Activated naive CD4-positive, alpha-beta T cell treated with anti-CD3 and anti-CD28 coated beads, Interleukin-2, amount 10 ng/mL, durations not matched to agents 5 hours and 36 hours (primary cell): ENCODE results near the gene PRCD. TPM values are rescaled to one million over a fixed set of nuclear protein-coding genes. Genes with fewer than 3 reads are reported as not detected.

Source experiments
- total RNA-seq, 2 experiments: library from RNA; stranded (reverse); gene quantifications; one replicate each; pipeline ENCODE4 v1.2.3, GENCODE V29; 2021

Gene PRCD, protein sequence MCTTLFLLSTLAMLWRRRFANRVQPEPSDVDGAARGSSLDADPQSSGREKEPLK
- total RNA-seq, result not detected

DNA sequence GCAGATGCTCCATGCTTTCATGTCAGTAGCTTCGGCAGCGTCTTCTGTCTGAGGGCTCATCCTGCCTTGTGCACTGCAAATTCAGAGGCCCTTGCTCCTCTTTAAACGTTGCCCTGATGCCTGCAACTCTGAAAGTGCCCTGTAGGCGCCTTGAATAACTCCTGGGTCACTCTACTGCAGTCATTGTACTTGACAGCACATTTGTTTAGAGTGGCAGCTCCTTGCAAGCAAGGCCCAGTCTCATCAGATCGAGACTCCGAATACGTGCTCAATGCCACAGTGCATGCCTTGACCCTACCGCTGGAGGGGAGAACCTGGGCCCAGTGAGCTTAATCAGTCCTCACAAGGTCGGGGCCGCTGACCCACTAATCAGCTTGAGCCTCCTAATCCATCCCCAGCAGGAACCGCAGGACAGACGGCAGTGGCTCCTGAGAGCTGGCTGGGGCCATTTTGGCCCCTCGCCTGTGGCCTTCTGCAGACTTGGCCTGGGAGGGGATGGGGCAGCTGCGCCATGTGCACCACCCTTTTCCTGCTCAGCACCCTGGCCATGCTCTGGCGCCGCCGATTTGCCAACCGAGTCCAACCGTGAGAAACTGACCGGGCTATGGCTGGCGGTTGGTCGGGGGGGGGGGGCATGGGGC, at the start of gene PRCD:
TSS of gene PRCD (plus strand) at position 414 of the 641 bp plus-strand sequence. CDS start at position 512, 98 bp downstream.

DNA sequence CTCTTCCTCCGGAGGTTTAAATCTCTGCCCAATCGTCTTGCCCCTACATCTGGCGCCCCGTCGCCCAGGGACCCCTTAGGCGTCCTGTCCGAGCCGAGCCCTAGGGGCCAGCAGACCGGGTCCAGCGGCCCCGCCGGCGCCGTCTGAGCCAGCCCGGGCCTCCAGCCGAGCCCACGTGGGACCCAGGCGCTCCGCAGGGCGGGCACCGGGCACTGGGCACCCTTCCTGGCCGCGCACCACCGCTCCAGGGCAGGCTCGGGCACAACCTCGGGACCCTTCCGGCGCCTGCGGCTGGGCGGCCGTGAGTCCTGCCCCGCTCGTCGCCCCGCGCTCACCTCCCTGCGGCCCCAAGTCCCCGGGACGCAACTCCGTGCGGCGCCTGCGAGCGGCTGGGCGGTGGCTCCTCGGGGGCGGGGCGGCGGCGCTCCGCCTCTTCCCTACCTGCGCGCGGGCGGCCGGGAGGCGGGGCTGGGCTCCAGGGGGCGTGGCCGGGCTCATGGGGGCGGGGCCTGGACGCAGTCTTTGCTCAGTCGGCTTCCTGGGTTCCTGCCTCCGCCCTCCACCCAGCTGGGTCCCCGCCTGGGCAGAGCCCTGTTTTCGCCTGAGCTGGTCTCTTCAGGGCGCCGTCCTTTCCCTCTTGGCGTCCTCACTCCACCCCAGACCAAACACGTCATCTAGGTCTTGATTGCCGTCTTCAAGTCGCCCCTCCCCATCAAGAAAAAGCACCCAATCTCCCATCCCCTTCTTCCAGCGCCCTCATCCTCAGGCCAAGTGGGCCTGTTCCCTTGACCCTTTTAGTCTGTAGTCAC, 38.6 kb upstream of the PRCD start, which contains the start of gene RHBDF2:
TSS of gene RHBDF2 (minus strand) at position 406 of the 809 bp plus-strand sequence. CDS start 19,899 bp downstream, outside the sequence.

DNA sequence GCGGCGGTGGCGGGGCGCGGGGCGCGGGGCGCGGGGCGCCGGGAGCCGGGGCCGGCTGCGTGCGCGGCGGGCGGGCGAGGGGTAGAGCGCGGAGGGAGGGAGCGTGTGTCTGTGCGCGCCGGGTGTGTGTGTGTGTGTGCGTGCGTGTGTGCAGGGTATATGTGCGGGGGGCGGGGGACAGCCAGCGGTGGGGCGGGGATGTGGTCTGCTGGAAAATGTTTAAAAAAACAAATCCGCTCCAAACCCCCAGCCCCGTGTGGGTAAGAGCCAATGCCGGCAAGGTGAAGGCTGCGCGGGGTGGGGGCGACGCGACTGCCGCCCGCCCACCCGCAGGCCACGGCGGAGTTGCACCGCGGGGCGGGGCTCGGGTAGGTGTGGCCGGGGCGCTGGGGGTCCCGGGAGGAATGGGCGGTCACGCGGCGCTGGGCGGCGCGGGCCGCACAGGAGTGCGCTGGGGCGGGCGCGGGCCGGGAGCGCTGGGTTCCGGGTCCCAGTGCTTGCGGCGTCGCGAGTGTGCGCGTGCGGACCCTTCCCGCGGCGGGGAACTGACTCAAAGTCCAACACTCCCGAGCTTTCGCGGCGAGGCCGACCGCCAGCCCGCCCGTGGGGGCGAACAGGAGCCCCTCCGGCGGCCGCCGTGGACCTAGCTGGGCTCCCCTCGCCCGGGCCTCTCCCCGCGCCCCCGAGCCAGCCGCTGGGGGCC, 2.1 kb upstream of the PRCD start, which contains the start of gene CYGB:
TSS of gene CYGB (minus strand) at position 132 of the 703 bp plus-strand sequence. CDS start 167 bp downstream, outside the sequence.

DNA sequence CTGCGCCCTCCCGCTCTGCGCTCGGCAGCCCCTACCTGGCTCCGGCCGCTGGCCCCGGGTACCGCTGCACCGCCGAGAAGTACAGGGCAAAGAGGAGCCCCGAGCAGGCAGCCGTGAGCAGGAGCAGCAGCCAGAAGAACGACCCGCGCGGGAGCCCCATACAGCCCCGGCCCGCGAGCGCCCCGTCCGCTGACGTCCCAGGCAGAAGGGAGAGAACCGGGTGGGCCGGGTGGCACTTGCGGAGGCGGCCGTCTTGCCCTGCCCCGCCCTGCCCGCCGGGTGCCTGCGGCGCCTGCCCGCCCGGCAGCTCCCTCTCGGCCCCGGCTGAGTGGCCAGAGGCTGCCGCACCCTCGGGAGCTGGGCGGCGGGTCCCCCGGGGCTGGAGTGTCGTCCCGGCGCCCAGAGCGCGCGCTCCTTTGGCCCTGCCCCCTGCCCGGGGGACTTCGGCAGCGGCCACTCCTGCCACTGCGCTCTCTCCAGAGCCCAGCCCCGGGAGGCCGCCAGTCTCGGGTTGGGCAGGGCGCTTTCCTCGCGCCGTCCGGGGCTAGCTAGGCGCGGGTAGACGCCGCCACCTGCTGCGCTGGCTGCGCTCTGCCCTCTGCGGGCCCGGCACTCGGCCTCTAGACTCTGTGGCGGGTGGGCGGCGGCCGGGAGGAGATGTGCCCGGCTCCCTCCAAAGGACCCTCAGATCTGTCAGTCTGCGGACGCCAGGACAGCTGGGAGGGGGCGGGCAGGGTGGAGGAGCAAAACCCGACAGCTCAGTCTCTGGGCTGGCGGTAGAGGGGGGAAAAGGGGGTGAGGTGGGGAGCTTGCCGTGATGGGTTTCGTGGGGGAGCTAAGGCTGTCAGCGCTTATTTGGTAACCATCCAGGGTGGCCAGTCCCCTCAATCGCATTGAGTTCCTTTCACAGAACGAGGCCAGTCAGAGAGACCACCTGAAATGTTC, 46.1 kb downstream of the PRCD start, which contains the start of gene ST6GALNAC2:
TSS of gene ST6GALNAC2 (minus strand) at position 212 of the 945 bp plus-strand sequence. CDS start at position 160, 52 bp downstream.

Other genes with a start within 250 kb of the PRCD start
- 1 to 10 TPM; 2.2 to 2.3 TPM for gene QRICH2, start 231.8 kb upstream of the PRCD start, total RNA-seq
- 10 to 100 TPM; 56.7 to 63.3 TPM for gene PRPSAP1, start 186.1 kb upstream of the PRCD start, total RNA-seq
- 1 to 10 TPM; 1.8 TPM for gene SPHK1, start 155.4 kb upstream of the PRCD start, total RNA-seq
- 10 to 100 TPM; 30.7 to 31.0 TPM for gene UBE2O, start 86.9 kb upstream of the PRCD start, total RNA-seq
- not detected for gene AANAT, start 72.4 kb upstream of the PRCD start, total RNA-seq
- gene RHBDF2, start 38.6 kb upstream of the PRCD start, total RNA-seq, result 10 to 100 TPM; 34.6 to 39.9 TPM
- gene CYGB, start 2.3 kb upstream of the PRCD start, total RNA-seq, result not detected
- gene ST6GALNAC2, start 45.8 kb downstream of the PRCD start, total RNA-seq, result not detected
- gene ST6GALNAC1, start 103.7 kb downstream of the PRCD start, total RNA-seq, result 1 to 10 TPM; 5.2 to 5.5 TPM
- gene MXRA7, start 170.9 kb downstream of the PRCD start, total RNA-seq, result 1 to 10 TPM; 7.9 to 8.9 TPM
- 10 to 100 TPM; 50.2 to 50.5 TPM for gene JMJD6, start 186.6 kb downstream of the PRCD start, total RNA-seq
- gene METTL23, start 186.8 kb downstream of the PRCD start, total RNA-seq, result 10 to 100 TPM; 48.1 to 52.0 TPM
- gene SRSF2, start 197.3 kb downstream of the PRCD start, total RNA-seq, result 100 to 1,000 TPM; 318 to 328 TPM
- 10 to 100 TPM; 23.8 to 25.9 TPM for gene MFSD11, start 198.1 kb downstream of the PRCD start, total RNA-seq